H9 (cell line): ENCODE results near the gene UNC93A. TPM values are rescaled to one million over a fixed set of nuclear protein-coding genes. Genes with fewer than 3 reads are reported as not detected.
"Not testable (repeated sequence)": the region's sequence is repeated elsewhere in the genome, so short reads cannot be mapped to it uniquely, and the experiment has no call there.

ENCODE experiments used
- DNase-seq: peaks from one replicate; pipeline ENCODE4 v3.0.0-alpha.2; 2017
- H2AFZ ChIP-seq: one replicate; pipeline ENCODE4 v1.6.1; 2013; ENCODE audit warnings: mild to moderate bottlenecking, low read length, control low read depth, moderate library complexity
- H2AK5ac ChIP-seq: 2 replicates; pipeline ENCODE4 v1.6.1; 2013; ENCODE audit warnings: low read length, control low read depth, mixed read lengths; ENCODE audit not compliant: insufficient read length
- H2BK120ac ChIP-seq: one replicate; pipeline ENCODE4 v1.6.1; 2013; ENCODE audit warnings: low read depth, mild to moderate bottlenecking, low read length, control low read depth, inconsistent platforms; ENCODE audit not compliant: poor library complexity, severe bottlenecking
- H2BK12ac ChIP-seq: 2 replicates; pipeline ENCODE4 v1.6.1; 2013; ENCODE audit warnings: low read length, control low read depth, mixed read lengths, low read depth; ENCODE audit not compliant: insufficient read length
- H2BK15ac ChIP-seq: 2 replicates; pipeline ENCODE4 v1.6.1; 2013; ENCODE audit warnings: low read depth, low read length, control low read depth
- H2BK20ac ChIP-seq: one replicate; pipeline ENCODE4 v1.6.1; 2013; ENCODE audit warnings: low read depth, mild to moderate bottlenecking, low read length, control low read depth, inconsistent platforms; ENCODE audit not compliant: poor library complexity, severe bottlenecking
- H2BK5ac ChIP-seq: 2 replicates; pipeline ENCODE4 v1.6.1; 2013; ENCODE audit warnings: low read length, control low read depth, mixed read lengths; ENCODE audit not compliant: insufficient read length
- H3K14ac ChIP-seq: 2 replicates; pipeline ENCODE4 v1.6.1; 2013; ENCODE audit warnings: low read length, control low read depth; ENCODE audit not compliant: insufficient read depth
- H3K18ac ChIP-seq: 2 replicates; pipeline ENCODE4 v1.6.1; 2013; ENCODE audit warnings: low read depth, mild to moderate bottlenecking, mixed read lengths, low read length, control low read depth; ENCODE audit not compliant: insufficient read length
- H3K23ac ChIP-seq: 2 replicates; pipeline ENCODE4 v1.6.1; 2013; ENCODE audit warnings: low read length, control low read depth, mixed read lengths, low read depth; ENCODE audit not compliant: insufficient read length
- H3K23me2 ChIP-seq: 2 replicates; pipeline ENCODE4 v1.6.1; 2013; ENCODE audit warnings: low read depth, mild to moderate bottlenecking, mixed read lengths, low read length, control low read depth; ENCODE audit not compliant: insufficient read length, poor library complexity, severe bottlenecking
- H3K27ac ChIP-seq: 2 replicates; pipeline ENCODE4 v1.5.1; 2013; ENCODE audit warnings: low read length, control low read depth, mixed read lengths, low read depth; ENCODE audit not compliant: insufficient read length
- H3K27me3 ChIP-seq: 2 replicates; pipeline ENCODE4 v1.6.1; 2013; ENCODE audit warnings: low read length, control low read depth, inconsistent platforms; ENCODE audit not compliant: insufficient read depth
- H3K4ac ChIP-seq: 2 replicates; pipeline ENCODE4 v1.6.1; 2013; ENCODE audit warnings: low read depth, mild to moderate bottlenecking, control low read depth, inconsistent platforms, low read length, moderate library complexity
- H3K4me1 ChIP-seq: 2 replicates; pipeline ENCODE4 v1.6.1; 2013; ENCODE audit warnings: low read length, control low read depth, inconsistent platforms; ENCODE audit not compliant: insufficient read depth
- H3K4me2 ChIP-seq: 2 replicates; pipeline ENCODE4 v1.6.1; 2013; ENCODE audit warnings: low read length, control low read depth, mixed read lengths; ENCODE audit not compliant: insufficient read length, insufficient read depth
- H3K56ac ChIP-seq: 2 replicates; pipeline ENCODE4 v1.6.1; 2013; ENCODE audit warnings: low read depth, mild to moderate bottlenecking, mixed read lengths, low read length, control low read depth; ENCODE audit not compliant: insufficient read length
- H3K79me1 ChIP-seq: 2 replicates; pipeline ENCODE4 v1.6.1; 2013; ENCODE audit warnings: low read depth, mild to moderate bottlenecking, moderate library complexity, low read length, control low read depth, inconsistent platforms; ENCODE audit not compliant: insufficient read depth, poor library complexity, severe bottlenecking
- H3K79me2 ChIP-seq: 2 replicates; pipeline ENCODE4 v1.6.1; 2013; ENCODE audit warnings: low read length, control low read depth, inconsistent platforms; ENCODE audit not compliant: insufficient read depth
- H3K9ac ChIP-seq: 2 replicates; pipeline ENCODE4 v1.6.1; 2013; ENCODE audit warnings: low read length, control low read depth, mixed read lengths; ENCODE audit not compliant: insufficient read length; ENCODE audit errors: extremely low read depth
- H3K9me3 ChIP-seq: one replicate; pipeline ENCODE4 v1.6.1; 2013; ENCODE audit warnings: low read depth, low read length, inconsistent platforms; ENCODE audit not compliant: control insufficient read depth
- H3T11ph ChIP-seq: one replicate; pipeline ENCODE4 v1.6.1; 2013; ENCODE audit warnings: mild to moderate bottlenecking, low read length, control low read depth, inconsistent platforms
- H4K20me1 ChIP-seq: one replicate; pipeline ENCODE4 v1.6.1; 2013; ENCODE audit not compliant: control insufficient read depth, insufficient read length, insufficient read depth
- H4K5ac ChIP-seq: 2 replicates; pipeline ENCODE4 v1.6.1; 2013; ENCODE audit warnings: low read depth, mild to moderate bottlenecking, mixed read lengths, low read length, control low read depth; ENCODE audit not compliant: insufficient read length
- H4K8ac ChIP-seq: replicated peaks from 2 replicates; pipeline ENCODE4 v1.6.1; 2013; ENCODE audit warnings: low read length, control low read depth, mixed read lengths, low read depth; ENCODE audit not compliant: insufficient read length
- H4K91ac ChIP-seq: 2 replicates; pipeline ENCODE4 v1.6.1; 2013; ENCODE audit warnings: low read depth, mild to moderate bottlenecking, moderate library complexity, mixed read lengths, low read length, control low read depth; ENCODE audit not compliant: insufficient read length
- H3K27ac Mint-ChIP-seq, 3 experiments: 2 replicates in 2 of 3; 3 replicates in 1 of 3; pipeline ENCODE4 v1.8.0; 2020 to 2021; ENCODE audit warnings: mixed read lengths in 3 of 3, mild to moderate bottlenecking in 1 of 3, moderate library complexity in 1 of 3
- H3K27me3 Mint-ChIP-seq: 2 replicates; pipeline ENCODE4 v1.8.0; 2021; ENCODE audit warnings: low read depth, mild to moderate bottlenecking, moderate library complexity, mixed read lengths
- H3K36me3 Mint-ChIP-seq, 3 experiments: 2 replicates in 2 of 3; 3 replicates in 1 of 3; pipeline ENCODE4 v1.8.0; 2020 to 2021; ENCODE audit warnings: low read depth in 3 of 3, mixed read lengths in 3 of 3; ENCODE audit not compliant: insufficient read depth in 1 of 3
- H3K4me1 Mint-ChIP-seq, 2 experiments: 2 replicates each; pipeline ENCODE4 v1.8.0; 2020; ENCODE audit warnings: mixed read lengths in 2 of 2
- H3K4me3 Mint-ChIP-seq, 2 experiments: 2 replicates in 1 of 2; 3 replicates in 1 of 2; pipeline ENCODE4 v1.8.0; 2020 to 2021; ENCODE audit warnings: mild to moderate bottlenecking in 2 of 2, mixed read lengths in 2 of 2, moderate library complexity in 1 of 2
- H3K9me3 Mint-ChIP-seq, 2 experiments: 2 replicates in 1 of 2; 3 replicates in 1 of 2; pipeline ENCODE4 v1.8.0; 2020; ENCODE audit warnings: mild to moderate bottlenecking in 2 of 2, mixed read lengths in 2 of 2, moderate library complexity in 1 of 2
- CTCF ChIP-seq: fragments of 200-600 bp; sonication (generic); conservative IDR thresholded peaks from 3 replicates; pipeline ENCODE4 v1.8.0; 2021; ENCODE audit warnings: antibody characterized with exemption, mild to moderate bottlenecking
- WGBS: extraction: QIAGEN DNeasy Blood & Tissue Kit; methylation state at CpG from one replicate; pipeline ENCODE4 v1.1.7; 2013; ENCODE audit warnings: missing lambda C conversion rate, low lambda C conversion rate, mixed read lengths; ENCODE audit not compliant: insufficient read length; ENCODE audit errors: extremely low coverage; 5-methylcytosine and 5-hydroxymethylcytosine counted together
- total RNA-seq: library from RNA; stranded (reverse); gene quantifications from 2 replicates; pipeline ENCODE4 v1.2.1, GENCODE V29; 2021

Gene UNC93A
- total RNA-seq, 1 experiment from 2014 or later = 0.70 TPM

GRCh38 chr6:167308207-167308606, 17.1 kb downstream of the UNC93A start:
- no peaks in the 10 kb centered on the region for H3K23me2 ChIP-seq
- H3K4me2 ChIP-seq = no peak overlapping the region
- H4K8ac ChIP-seq = no peak overlapping the region
- WGBS = no CpG with 5 or more reads among the region's 5 CpGs
- H3K4me1 ChIP-seq = peaks cover 3% of the 10 kb centered on the region; the same call in 1 of the 2 replicates
- TF ChIP-seq CTCF = no peak
- no peak overlapping the region for H3K4ac ChIP-seq
- H2AK5ac ChIP-seq = no peak overlapping the region
- Mint-ChIP-seq H3K4me3 (no peak overlapping the region), H3K4me1 (peaks cover 28 to 37% of the 10 kb centered on the region in 2 experiments), H3K27me3 (peaks cover 32% of the 10 kb centered on the region), H3K9me3 (peaks cover 2 to 4% of the 10 kb centered on the region in 2 experiments; a peak in 2 of 5 replicates), H3K27ac (no peak overlapping the region), H3K36me3 (peaks cover 3 to 5% (median 4%) of the 10 kb centered on the region in 3 experiments; a peak in 6 of 7 replicates)
- H3K79me1 ChIP-seq = no peaks in the 10 kb centered on the region
- H2BK120ac ChIP-seq = no peak overlapping the region
- no peak overlapping the region for H3K27ac ChIP-seq
- no peaks in the 10 kb centered on the region for H4K20me1 ChIP-seq
- H3K23ac ChIP-seq = no peak overlapping the region
- no peak overlapping the region for H2AFZ ChIP-seq
- H4K91ac ChIP-seq = no peak overlapping the region
- H3K14ac ChIP-seq = no peak overlapping the region
- no peak overlapping the region for H4K5ac ChIP-seq
- no peak for DNase-seq
- H3K18ac ChIP-seq = no peak overlapping the region
- no peaks in the 10 kb centered on the region for H3K9me3 ChIP-seq
- no peak overlapping the region for H2BK20ac ChIP-seq
- H3K9ac ChIP-seq = no peak overlapping the region
- no peak overlapping the region for H2BK12ac ChIP-seq
- H3K56ac ChIP-seq = no peak overlapping the region
- H2BK15ac ChIP-seq = no peak overlapping the region
- H2BK5ac ChIP-seq = no peak overlapping the region
- H3K79me2 ChIP-seq = no peaks in the 10 kb centered on the region
- H3K27me3 ChIP-seq = no peaks in the 10 kb centered on the region
- no peak overlapping the region for H3T11ph ChIP-seq

GRCh38 chr6:167309355-167310192, 18.5 kb downstream of the UNC93A start:
- H3K4me1 ChIP-seq = peaks cover 12% of the 10 kb centered on the region; the same call in 1 of the 2 replicates
- H3K9ac ChIP-seq, H2BK120ac ChIP-seq, H3T11ph ChIP-seq, H2BK5ac ChIP-seq, H4K20me1 ChIP-seq, H3K14ac ChIP-seq, DNase-seq, H4K91ac ChIP-seq, H3K23ac ChIP-seq, H3K56ac ChIP-seq, H3K79me2 ChIP-seq, H2BK12ac ChIP-seq, H4K5ac ChIP-seq, H3K4me2 ChIP-seq, H3K79me1 ChIP-seq, H3K9me3 ChIP-seq, H2AK5ac ChIP-seq, H3K27ac Mint-ChIP-seq, H3K27me3 ChIP-seq, H3K4ac ChIP-seq, H4K8ac ChIP-seq, H3K36me3 Mint-ChIP-seq, H2BK15ac ChIP-seq, H3K9me3 Mint-ChIP-seq, H3K27ac ChIP-seq, H2BK20ac ChIP-seq, H3K18ac ChIP-seq, H3K23me2 ChIP-seq, H2AFZ ChIP-seq, H3K4me3 Mint-ChIP-seq: not testable (repeated sequence)
- WGBS = no CpG with 5 or more reads among the region's 17 CpGs
- Mint-ChIP-seq H3K27me3 (peaks cover 23% of the 10 kb centered on the region), H3K4me1 (peaks cover 37 to 41% of the 10 kb centered on the region in 2 experiments)
